ENCODE measurements around the gene RAB40C. TPM values are rescaled to one million over a fixed set of nuclear protein-coding genes. Genes with fewer than 3 reads are reported as not detected.

RAB40C gene
- total and polyA plus RNA-seq, 3 donors from 2014 or later = 27.6 to 51.2 (median 47.9) TPM

DNA sequence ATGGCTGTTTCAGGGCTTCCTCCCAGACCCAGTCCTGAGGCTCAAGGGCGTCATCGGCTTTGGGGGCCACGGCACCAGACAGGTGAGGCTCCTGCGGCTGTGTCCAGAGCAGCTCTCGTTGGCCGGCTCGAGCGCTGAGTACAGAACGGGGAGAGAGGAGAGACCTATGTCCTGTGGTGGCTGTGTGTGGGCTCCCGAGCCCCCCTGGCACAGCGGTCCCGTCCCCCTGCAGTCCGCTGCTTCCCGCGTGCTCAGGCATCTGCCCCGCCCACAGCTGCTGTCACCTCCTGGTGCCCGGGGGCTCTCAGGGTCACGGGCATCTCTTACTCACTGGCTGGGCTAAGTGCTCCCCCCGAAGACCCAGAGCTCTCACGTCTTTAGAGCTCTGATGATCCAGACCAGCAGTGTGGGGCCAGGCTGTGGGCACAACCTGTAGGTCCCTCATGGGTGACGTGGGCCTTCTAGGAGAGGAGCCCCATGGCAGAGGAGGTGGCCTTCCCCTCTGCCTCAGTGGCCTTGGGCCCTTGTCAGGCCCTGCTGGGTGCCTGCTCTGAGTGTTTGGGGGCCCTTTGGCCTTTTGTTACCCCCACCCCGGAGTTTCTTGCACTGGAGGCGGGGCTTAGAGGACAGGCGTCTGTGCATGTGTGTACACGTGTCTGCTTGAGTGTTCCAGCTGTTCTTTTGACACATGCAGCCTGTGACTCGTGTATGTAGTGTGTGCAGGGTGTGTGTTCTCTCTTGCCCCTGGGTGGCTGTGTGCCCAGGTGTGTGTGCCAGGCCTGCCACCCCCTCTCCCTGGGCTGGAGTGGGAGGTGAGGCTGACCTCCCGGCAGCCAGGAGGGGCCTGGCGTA lies 62.8 kb downstream of the RAB40C start:
- Histone ChIP-seq H3K9me3 (no peaks in the 10 kb centered on the region), H3K4me1 (peaks cover 17% of the 10 kb centered on the region), H3K4me3 (no peak overlapping the region), H3K27me3 (no peaks in the 10 kb centered on the region), H3K27ac (no peak overlapping the region), H3K36me3 (ENCODE audit: low read depth, missing control alignments) (no peaks in the 10 kb centered on the region)
- DNase-seq = no peak
- 88 to 91% methylated on average over 6 to 28 of the region's 28 CpGs for WGBS, 2 donors
- no peak for TF ChIP-seq POLR2A (IDR thresholded peaks at IDR 0.05)
- TF ChIP-seq, protein P1, sequence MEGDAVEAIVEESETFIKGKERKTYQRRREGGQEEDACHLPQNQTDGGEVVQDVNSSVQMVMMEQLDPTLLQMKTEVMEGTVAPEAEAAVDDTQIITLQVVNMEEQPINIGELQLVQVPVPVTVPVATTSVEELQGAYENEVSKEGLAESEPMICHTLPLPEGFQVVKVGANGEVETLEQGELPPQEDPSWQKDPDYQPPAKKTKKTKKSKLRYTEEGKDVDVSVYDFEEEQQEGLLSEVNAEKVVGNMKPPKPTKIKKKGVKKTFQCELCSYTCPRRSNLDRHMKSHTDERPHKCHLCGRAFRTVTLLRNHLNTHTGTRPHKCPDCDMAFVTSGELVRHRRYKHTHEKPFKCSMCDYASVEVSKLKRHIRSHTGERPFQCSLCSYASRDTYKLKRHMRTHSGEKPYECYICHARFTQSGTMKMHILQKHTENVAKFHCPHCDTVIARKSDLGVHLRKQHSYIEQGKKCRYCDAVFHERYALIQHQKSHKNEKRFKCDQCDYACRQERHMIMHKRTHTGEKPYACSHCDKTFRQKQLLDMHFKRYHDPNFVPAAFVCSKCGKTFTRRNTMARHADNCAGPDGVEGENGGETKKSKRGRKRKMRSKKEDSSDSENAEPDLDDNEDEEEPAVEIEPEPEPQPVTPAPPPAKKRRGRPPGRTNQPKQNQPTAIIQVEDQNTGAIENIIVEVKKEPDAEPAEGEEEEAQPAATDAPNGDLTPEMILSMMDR (IDR thresholded peaks at IDR 0.05) = no peak
- intact Hi-C loops (cut with DNase I; ENCODE audit: low total_unique reads) = no loop called here

DNA sequence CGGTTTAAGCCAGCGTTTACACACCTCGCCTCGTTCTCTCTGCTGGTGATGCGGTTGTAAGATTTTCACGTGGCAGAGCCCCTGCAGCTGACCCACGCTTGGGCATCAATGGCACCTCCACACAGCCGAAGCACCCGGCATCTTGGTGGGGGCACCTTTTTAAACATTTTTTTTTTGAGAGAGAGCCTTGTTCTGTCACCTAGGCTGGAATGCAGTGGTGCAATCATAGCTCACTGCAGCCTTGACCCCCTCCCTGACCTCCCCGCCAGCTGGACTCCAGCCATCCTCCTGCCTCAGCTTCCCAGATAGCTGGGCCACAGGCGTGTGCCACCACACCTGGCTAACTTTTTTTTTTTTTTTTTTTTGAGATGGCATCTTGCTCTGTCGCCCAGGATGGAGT lies 64.2 kb downstream of the RAB40C start:
- TF ChIP-seq, protein P1 (IDR thresholded peaks at IDR 0.05) = no peak
- TF ChIP-seq POLR2A (IDR thresholded peaks at IDR 0.05) = no peak
- Histone ChIP-seq H3K27ac (no peak overlapping the region), H3K27me3 (no peaks in the 10 kb centered on the region), H3K4me1 (peaks cover 7% of the 10 kb centered on the region), H3K36me3 (ENCODE audit: low read depth, missing control alignments) (no peaks in the 10 kb centered on the region), H3K4me3 (no peak overlapping the region), H3K9me3 (no peaks in the 10 kb centered on the region)
- DNase-seq = no peak
- intact Hi-C loops (cut with DNase I; ENCODE audit: low total_unique reads) = no loop called here
- 88 to 89% methylated on average over 12 of the region's 12 CpGs for WGBS, 2 donors

DNA sequence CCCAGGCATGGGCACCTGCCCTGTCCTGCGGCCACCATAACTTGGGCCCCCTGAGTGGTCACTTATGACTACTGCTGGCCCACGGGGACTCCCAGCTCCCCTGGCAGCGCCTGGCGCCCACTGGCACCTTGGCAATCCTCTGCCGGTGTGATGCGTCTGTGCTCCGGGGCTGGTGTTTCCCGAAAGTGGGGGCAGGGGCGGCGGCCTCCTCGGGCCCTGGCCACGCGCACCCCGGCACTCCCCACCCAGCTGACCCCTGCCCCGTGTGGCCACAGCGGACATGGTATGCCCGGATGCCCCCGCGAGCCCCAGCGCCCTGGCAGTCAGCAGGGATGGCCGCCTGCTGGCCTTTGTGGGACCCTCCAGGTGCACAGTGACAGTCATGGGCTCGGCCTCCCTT lies 67.6 kb downstream of the RAB40C start:
- intact Hi-C loops (cut with DNase I; ENCODE audit: low total_unique reads) = no loop called here
- Histone ChIP-seq H3K4me3 (no peak overlapping the region), H3K9me3 (no peaks in the 10 kb centered on the region), H3K27ac (no peak overlapping the region), H3K27me3 (no peaks in the 10 kb centered on the region), H3K36me3 (ENCODE audit: low read depth, missing control alignments) (no peaks in the 10 kb centered on the region), H3K4me1 (peaks cover 12% of the 10 kb centered on the region)
- WGBS, 2 donors = 94 to 95% methylated on average over 15 of the region's 22 CpGs
- DNase-seq = no peak
- TF ChIP-seq, protein P1 (IDR thresholded peaks at IDR 0.05) = no peak
- no peak for TF ChIP-seq POLR2A (IDR thresholded peaks at IDR 0.05)

DNA sequence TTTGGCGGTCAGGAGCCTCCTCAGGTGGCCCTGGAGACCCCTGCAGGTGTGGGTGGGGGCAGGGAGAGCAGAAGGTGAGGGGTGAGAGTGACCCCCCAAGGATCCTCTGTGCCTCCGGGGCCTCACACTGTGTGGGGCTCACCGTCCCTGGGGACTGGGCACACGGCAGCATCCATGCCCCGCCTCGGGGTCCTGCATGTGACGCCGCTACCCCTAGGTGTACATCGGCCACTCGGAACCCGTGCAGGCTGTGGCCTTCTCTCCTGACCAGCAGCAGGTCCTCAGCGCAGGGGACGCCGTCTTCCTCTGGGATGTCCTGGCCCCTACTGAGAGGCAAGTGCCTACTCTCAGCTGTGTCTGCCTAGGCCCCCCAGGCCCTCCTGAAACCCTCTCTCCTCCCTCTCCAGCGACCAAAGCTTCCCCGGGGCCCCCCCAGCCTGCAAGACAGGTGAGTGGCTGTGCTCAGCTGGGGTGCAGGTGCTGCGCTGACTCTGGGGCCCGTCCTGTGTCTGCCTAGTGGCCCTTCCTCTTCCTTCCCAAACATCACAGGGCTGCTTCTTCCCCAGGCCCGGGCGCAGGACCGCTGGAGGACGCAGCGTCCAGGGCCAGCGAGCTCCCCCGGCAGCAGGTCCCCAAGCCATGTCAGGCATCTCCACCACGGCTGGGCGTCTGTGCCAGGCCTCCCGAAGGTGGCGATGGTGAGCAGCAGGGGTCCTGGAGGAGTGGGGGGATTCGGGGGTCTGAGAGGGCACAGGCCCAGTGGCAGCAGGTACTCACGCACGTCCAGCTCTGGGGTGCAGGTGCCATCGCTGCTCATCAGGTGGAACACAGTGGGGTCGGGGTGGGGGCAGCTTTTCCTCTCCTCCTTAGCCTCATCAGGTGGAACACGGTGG lies 69.1 kb downstream of the RAB40C start:
- Histone ChIP-seq H3K4me1 (peaks cover 12% of the 10 kb centered on the region), H3K36me3 (ENCODE audit: low read depth, missing control alignments) (no peaks in the 10 kb centered on the region), H3K4me3 (no peak overlapping the region), H3K9me3 (no peaks in the 10 kb centered on the region), H3K27ac (no peak overlapping the region), H3K27me3 (no peaks in the 10 kb centered on the region)
- no peak for DNase-seq
- 86 to 88% methylated on average over 17 to 34 of the region's 35 CpGs for WGBS, 2 donors
- intact Hi-C loops (cut with DNase I; ENCODE audit: low total_unique reads) = no loop called here
- no peak for TF ChIP-seq POLR2A (IDR thresholded peaks at IDR 0.05)
- TF ChIP-seq, protein P1 (IDR thresholded peaks at IDR 0.05) = no peak
